Heart left ventricle (tissue), 13 donors: ENCODE measurements around the gene ATF6B.

ENCODE experiments used
- CTCF ChIP-seq, 12 donors: fragments of 200-600 bp; sonication (generic) in 4 of 12; IDR thresholded peaks; one replicate each; pipeline versions ENCODE4 v1.5.0 to v1.8.0; 2018 to 2022; ENCODE audit warnings: antibody characterized with exemption in 12 of 12, mild to moderate bottlenecking in 5 of 12
- POLR2A ChIP-seq, 2 donors: fragments of 450-650 bp; IDR thresholded peaks; one replicate each; pipeline ENCODE4 v1.6.1; 2017; ENCODE audit warnings: antibody characterized with exemption in 2 of 2, mild to moderate bottlenecking in 2 of 2, moderate library complexity in 2 of 2
- donor health status: ischemic (EF 13 %, LVEDD 7.1; RV severe dilation, severe dysfunction).
- donor health status: DM: no; HTN: yes; CAD: no.
- donor health status: DM: no; HTN: no; CAD: no.
- donor health status: ischemic (EF 25% LVEDD 6.9; RV normal size, moderate dysfunction).
- donor health status: ischemic (EF 25% LVEDD 5.7; RV mildly dilated, moderate dysfunction).
- donor health status: ischemic (EF 35%, LVEDD 5.7; RV mildly dilated, moderate dysfunction).
- donor health status: nonischemic (EF 11% LVEDD 7.7; RV severe dilation, severe dysfunction).
- donor health status: DM: yes; HTN: yes; CAD: no.
- donor health status: PGD.
- donor health status: ischemic (EF 29% LVEDD 5.4; RV normal size, mild dysfunction).
- donor health status: nonischemic (EF 23%, LVEDD 6.1; RV moderate dilation, normal function).

DNA sequence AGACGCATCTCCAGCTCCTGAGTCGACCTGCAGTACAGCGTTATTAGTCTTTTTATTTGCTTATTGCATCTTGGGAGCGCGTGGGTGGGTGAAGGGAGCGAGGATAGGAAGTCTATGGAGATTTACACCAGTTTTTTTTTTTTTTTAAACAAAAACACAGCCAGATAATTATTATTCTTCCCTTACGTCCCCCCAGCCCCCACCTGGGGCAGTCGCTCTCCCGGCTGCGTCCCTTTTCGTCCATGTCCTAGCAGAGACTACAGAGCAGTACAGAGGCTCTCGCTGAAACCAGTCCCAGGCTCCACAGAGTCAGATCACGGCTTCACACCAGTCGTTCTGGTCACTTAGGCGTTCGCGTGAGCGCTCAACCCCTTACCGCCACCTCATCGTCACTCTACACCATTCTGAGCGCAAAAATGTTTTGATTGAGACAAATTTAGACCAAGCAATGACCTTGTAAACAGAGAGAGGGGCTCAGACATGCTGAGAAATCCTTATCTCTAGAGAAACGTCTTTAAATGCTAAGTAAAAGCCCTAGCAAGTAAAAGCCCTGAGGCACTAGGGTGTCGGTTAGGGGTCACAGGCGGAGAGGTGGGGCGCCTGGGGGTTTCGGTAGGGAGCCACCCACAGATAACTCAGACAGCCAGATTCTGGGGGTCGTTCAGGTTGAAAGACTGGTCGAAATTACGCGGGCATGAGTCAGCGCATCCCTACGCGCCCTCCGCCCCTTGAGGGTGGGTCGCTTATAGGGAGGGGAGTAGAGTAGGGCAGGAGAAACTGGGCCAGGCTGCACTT is 24.9 kb upstream of the ATF6B start:
- TF ChIP-seq CTCF (IDR thresholded peaks at IDR 0.05) (no peak), POLR2A (IDR thresholded peaks at IDR 0.05) (no peak)
